ENCODE data around the gene PTPN23. TPM values are rescaled to one million over a fixed set of nuclear protein-coding genes. Genes with fewer than 3 reads are reported as not detected.

The PTPN23 gene
- total and polyA plus RNA-seq, 2 of the 8 experiments (the other 6 are each of a cell fraction or from before 2014, with no cell fraction given), result 2.9 to 46.7 TPM

GRCh38 chr3:47420511-47421484 lies 40.0 kb downstream of the PTPN23 start (continued):
- TF ChIP-seq RNF2 (IDR thresholded peaks at IDR 0.05; ENCODE audit: borderline replicate concordance, low read depth, low read length, missing control alignments, poor library complexity, severe bottlenecking) (no peak), SIN3A (conservative IDR thresholded peaks at IDR 0.05 in 1 of 2, IDR thresholded peaks at IDR 0.05 in 1 of 2; ENCODE audit: low read depth in 1 of 2, low read length in 2 of 2) (peak in 1 of 2 experiments; percentile 54; a peak in 1 of 4 replicates), TAF1 (IDR thresholded peaks at IDR 0.05; ENCODE audit: low read depth, low read length) (0 out of 2 replicates have a peak, but pooled peaks have one; percentile 52), RAD21 (IDR thresholded peaks at IDR 0.05 in 1 of 2, conservative IDR thresholded peaks at IDR 0.05 in 1 of 2; ENCODE audit: low read depth in 2 of 2, low read length in 2 of 2) (peak; percentile 86 to 88), SIRT6 (IDR thresholded peaks at IDR 0.05; ENCODE audit: low read length) (no peak), POLR2AphosphoS5 (IDR thresholded peaks at IDR 0.05; ENCODE audit: low read depth, low read length) (peak; percentile 17; the same call in 1 of the 2 replicates), POLR2A (IDR thresholded peaks at IDR 0.05; ENCODE audit: control extremely low read depth in 1 of 2, low read depth in 2 of 2, low read length in 2 of 2) (peak in 1 of 2 experiments; percentile 39; a peak in 1 of 3 replicates), GABPA (IDR thresholded peaks at IDR 0.05; ENCODE audit: borderline replicate concordance, insufficient read depth, low read length) (peak; percentile 74; the same call in 1 of the 2 replicates), TEAD4 (IDR thresholded peaks at IDR 0.05; ENCODE audit: low read depth, low read length) (peak; percentile 99), KDM1A (IDR thresholded peaks at IDR 0.05; ENCODE audit: borderline replicate concordance, low read length) (peak; percentile 38; the same call in 1 of the 2 replicates), TAF7 (optimal IDR thresholded peaks at IDR 0.05; ENCODE audit: borderline replicate concordance, low read depth, low read length) (no peak)
